K562 (cell line): ENCODE results near the gene SLC39A9. TPM values are rescaled to one million over a fixed set of nuclear protein-coding genes. Genes with fewer than 3 reads are reported as not detected.

Source experiments
- ATAC-seq: fragments of 200-7000 bp; cut with Tn5 transposase; 3 replicates; pipeline ENCODE4 v1.9.1; 2020; ENCODE audit warnings: moderate library complexity
- BruUV-seq: library from RNA; stranded (reverse); fragments of 400-500 nt; replicated peaks from 2 replicates; lab custom pipeline; 2021; lab: Mats Ljungman, UMichigan
- CTCF ChIA-PET: fragments of 300-600 bp; formaldehyde crosslinking; extraction: SDS; loops from one replicate; lab custom pipeline; 2021; ENCODE audit warnings: low intra/inter-chr PET ratio; lab: Yijun Ruan, JAX
- POLR2A ChIA-PET: fragments of 300-600, 350-650 bp; sonication (Branson Sonifier 250); formaldehyde crosslinking; extraction: SDS; loops from one replicate; lab custom pipeline; 2021; ENCODE audit warnings: antibody characterized with exemption, inconsistent platforms; lab: Yijun Ruan, JAX
- DNase-seq, 4 experiments: peaks; one replicate each; pipeline versions ENCODE4 v3.0.0 to v3.0.0-alpha.2; 2011 to 2018; ENCODE audit warnings: low spot score in 3 of 4, mixed read lengths in 3 of 4; ENCODE audit errors: extremely low read depth in 1 of 4
- FAIRE-seq: peaks from 2 replicates; lab custom pipeline; 2011; peaks lifted over from hg19 to GRCh38; lab: Jason Lieb, UNC
- H2AFZ ChIP-seq: 2 replicates; pipeline ENCODE4 v1.6.0; 2011; ENCODE audit warnings: low read depth, low read length, control low read depth, inconsistent platforms
- H3K27ac ChIP-seq: fragments of 200-600 bp; 3 replicates; pipeline ENCODE4 v1.8.0; 2011; ENCODE audit warnings: low read depth, mild to moderate bottlenecking, control low read depth, inconsistent platforms, low read length, moderate library complexity, mixed read lengths; ENCODE audit errors: extremely low read depth
- H3K27me3 ChIP-seq, 2 experiments: fragments of 300-600 bp in 1 of 2; 2 replicates in 1 of 2; 3 replicates in 1 of 2; pipeline versions ENCODE4 v1.6.0 to v1.8.0; 2011; ENCODE audit warnings: inconsistent platforms in 2 of 2, low read length in 2 of 2, mild to moderate bottlenecking in 1 of 2, mixed read lengths in 1 of 2, moderate library complexity in 1 of 2; ENCODE audit not compliant: control insufficient read depth in 2 of 2, insufficient read depth in 2 of 2
- H3K36me3 ChIP-seq: fragments of 300-600 bp; 3 replicates; pipeline ENCODE4 v1.8.0; 2011; ENCODE audit warnings: mild to moderate bottlenecking, low read length, inconsistent platforms; ENCODE audit not compliant: control insufficient read depth, insufficient read depth
- H3K4me1 ChIP-seq, 2 experiments: fragments of 200-600 bp in 1 of 2; replicated peaks in 1 of 2; 2 replicates in 1 of 2; 3 replicates in 1 of 2; pipeline versions ENCODE4 v1.5.1 to v1.8.0; 2011; ENCODE audit warnings: inconsistent platforms in 2 of 2, low read length in 2 of 2, mild to moderate bottlenecking in 1 of 2, mixed read lengths in 1 of 2, moderate library complexity in 1 of 2; ENCODE audit not compliant: control insufficient read depth in 2 of 2, insufficient read depth in 2 of 2
- H3K4me2 ChIP-seq: 2 replicates; pipeline ENCODE4 v1.6.1; 2011; ENCODE audit warnings: low read length, control low read depth, inconsistent platforms, mixed read lengths; ENCODE audit not compliant: insufficient read depth
- H3K4me3 ChIP-seq: fragments of 200-600 bp; sonication (generic), shearing (Covaris generic); 2 replicates; pipeline ENCODE4 v1.5.1; 2016; ENCODE audit warnings: control low read depth, inconsistent platforms
- H3K79me2 ChIP-seq: fragments of 200-600 bp; 3 replicates; pipeline ENCODE4 v1.8.0; 2011; ENCODE audit warnings: low read length, inconsistent platforms; ENCODE audit not compliant: control insufficient read depth, insufficient read depth
- H3K9ac ChIP-seq, 2 experiments: 2 replicates each; pipeline versions ENCODE4 v1.6.0 to v1.6.1; 2011; ENCODE audit warnings: low read depth in 2 of 2, low read length in 2 of 2, control low read depth in 1 of 2, inconsistent platforms in 1 of 2, mild to moderate bottlenecking in 1 of 2, mixed read lengths in 1 of 2; ENCODE audit not compliant: insufficient read depth in 1 of 2
- H3K9me1 ChIP-seq: one replicate; pipeline ENCODE4 v1.6.0; 2011; ENCODE audit warnings: inconsistent platforms, mild to moderate bottlenecking, low read length, moderate library complexity; ENCODE audit not compliant: control insufficient read depth, insufficient read depth
- H3K9me3 ChIP-seq: replicated peaks from 2 replicates; pipeline ENCODE4 v1.5.1; 2011; ENCODE audit warnings: low read depth, low read length, inconsistent platforms; ENCODE audit not compliant: control insufficient read depth, insufficient read depth
- H4K20me1 ChIP-seq: replicated peaks from 2 replicates; pipeline ENCODE4 v1.6.1; 2011; ENCODE audit warnings: low read length, inconsistent platforms, mixed read lengths; ENCODE audit not compliant: control insufficient read depth, insufficient read depth
- CEBPZ ChIP-seq: fragments of 150-350 bp; IDR thresholded peaks from 2 replicates; pipeline ENCODE4 v1.6.1; 2014; ENCODE audit warnings: low read depth, mild to moderate bottlenecking, low read length, borderline replicate concordance
- CTBP1 ChIP-seq: fragments of 450-650 bp; IDR thresholded peaks from 2 replicates; pipeline ENCODE4 v1.6.1; 2016; ENCODE audit warnings: borderline replicate concordance
- ELF4 ChIP-seq: fragments of 450-650 bp; formaldehyde crosslinking; IDR thresholded peaks from 2 replicates; pipeline ENCODE4 v1.4.0; 2022; ENCODE audit warnings: missing genetic modification characterization
- ILK ChIP-seq: fragments of 450-650 bp; IDR thresholded peaks from 2 replicates; pipeline ENCODE4 v1.6.1; 2016; ENCODE audit warnings: missing genetic modification characterization, low read depth, mild to moderate bottlenecking, missing compliant biosample characterization, moderate library complexity, borderline replicate concordance
- MAZ ChIP-seq, 2 experiments: fragments of 450-650 bp in 1 of 2; sonication (generic) in 1 of 2; formaldehyde crosslinking; IDR thresholded peaks in 1 of 2; conservative IDR thresholded peaks in 1 of 2; 2 replicates each; pipeline versions ENCODE4 v1.4.0 to v1.5.0; 2020; ENCODE audit warnings: mild to moderate bottlenecking in 1 of 2, missing genetic modification reagents in 1 of 2
- PPARD ChIP-seq: fragments of 250-450 bp; sonication (Bioruptor Pico); IDR thresholded peaks from 2 replicates; pipeline ENCODE4 v1.8.0; 2022; ENCODE audit warnings: inconsistent platforms, mild to moderate bottlenecking, moderate library complexity
- PYGO2 ChIP-seq: fragments of 450-650 bp; IDR thresholded peaks from 2 replicates; pipeline ENCODE4 v1.6.1; 2016; ENCODE audit warnings: mild to moderate bottlenecking, missing genetic modification characterization, moderate library complexity, missing compliant biosample characterization
- RAD51 ChIP-seq: fragments of 450-650 bp; IDR thresholded peaks from 2 replicates; pipeline ENCODE4 v1.7.1; 2016; ENCODE audit warnings: low read depth, mild to moderate bottlenecking, borderline replicate concordance
- RBM39 ChIP-seq: fragments of 200-400 bp; formaldehyde crosslinking; optimal IDR thresholded peaks from 2 replicates; pipeline ENCODE3; 2018; ENCODE audit warnings: low read depth, low read length
- SREBF1 ChIP-seq: fragments of 150-350 bp; IDR thresholded peaks from 2 replicates; pipeline ENCODE4 v1.6.1; 2014; ENCODE audit warnings: antibody characterized with exemption, low read depth, low read length, borderline replicate concordance
- TCF7L2 ChIP-seq: fragments of 150-350 bp; IDR thresholded peaks from 2 replicates; pipeline ENCODE4 v1.6.1; 2016; ENCODE audit warnings: low read depth, mild to moderate bottlenecking, low read length, moderate library complexity
- ZNF143 ChIP-seq: sonication (generic); formaldehyde crosslinking; IDR thresholded peaks from 2 replicates; pipeline ENCODE4 v1.9.0; 2022; ENCODE audit warnings: mild to moderate bottlenecking, missing genetic modification reagents
- ZNF263 ChIP-seq: sonication (generic); formaldehyde crosslinking; IDR thresholded peaks from 2 replicates; pipeline ENCODE4 v1.8.0; 2022; ENCODE audit warnings: mild to moderate bottlenecking, missing genetic modification reagents, borderline replicate concordance
- ZNF3 ChIP-seq: fragments of 250-450 bp; sonication (Bioruptor Pico); IDR thresholded peaks from 2 replicates; pipeline ENCODE4 v1.5.0; 2021; ENCODE audit warnings: mild to moderate bottlenecking, moderate library complexity
- ZNF551 ChIP-seq: fragments of 250-450 bp; sonication (Bioruptor Pico); IDR thresholded peaks from 2 replicates; pipeline ENCODE4 v1.5.0; 2021; ENCODE audit warnings: mild to moderate bottlenecking, moderate library complexity
- ZNF592 ChIP-seq: fragments of 450-650 bp; IDR thresholded peaks from 2 replicates; pipeline ENCODE4 v1.6.1; 2017; ENCODE audit warnings: antibody characterized with exemption, mild to moderate bottlenecking
- ZNF778 ChIP-seq: fragments of 450-650 bp; formaldehyde crosslinking; IDR thresholded peaks from 2 replicates; pipeline ENCODE4 v1.4.0; 2020; ENCODE audit warnings: mild to moderate bottlenecking, moderate library complexity
- WGBS: fragments of 100-300 bp; shearing (Covaris generic); methylation state at CpG from one replicate; pipeline ENCODE4 v1.1.6; 2016; ENCODE audit warnings: low coverage, mixed read lengths; ENCODE audit not compliant: insufficient coverage; ENCODE audit errors: missing lambda C conversion rate; 5-methylcytosine and 5-hydroxymethylcytosine counted together
- in situ Hi-C: fragments of 300-500 bp; cut with MboI; formaldehyde crosslinking; loops from 4 replicates; pipeline ENCODE4 v1.15.0; 2018; ENCODE audit warnings: inconsistent platforms, mixed read lengths
- intact Hi-C: fragments of 100-400 bp; cut with micrococcal nuclease; formaldehyde crosslinking; loops from 2 replicates; pipeline ENCODE4 v1.14.2; 2022
- polyA plus RNA-seq, 8 experiments: library from polyadenylated mRNA; depleted of rRNA in 4 of 8; stranded (reverse) in 5 of 8; unstranded in 3 of 8; fragments of >200 nt; fragmentation: Nextera tagmentation in 2 of 8; fragmentation: Illumina TruSeq in 1 of 8; extraction: Ambion mirVana in 2 of 8; extraction: Trizol in 1 of 8; gene quantifications; 2 replicates each; pipeline versions ENCODE4 v1.2.1 to v1.2.3, GENCODE V29; 2011 to 2014; ENCODE audit warnings: inconsistent platforms in 1 of 8, missing spikeins in 1 of 8
- total RNA-seq, 7 experiments: library from RNA; depleted of rRNA in 6 of 7; stranded (reverse); fragments of >200 nt in 6 of 7; fragmentation: Illumina TruSeq in 2 of 7; extraction: Trizol in 2 of 7; gene quantifications; 2 replicates each; pipeline versions ENCODE4 v1.2.1 to v1.2.3, GENCODE V29; 2011 to 2021; ENCODE audit warnings: low replicate concordance in 1 of 7

SLC39A9 gene
- total and polyA plus RNA-seq, 9 of the 15 experiments (the other 6 are each of a cell fraction or from before 2014, with no cell fraction given) = 18.4 to 66.0 (median 32.5) TPM

GRCh38 chr14:69499436-69499835 is 100.9 kb downstream of the SLC39A9 start:
- BruUV-seq = no TSS peak
- Histone ChIP-seq H3K79me2 (no peaks in the 10 kb centered on the region), H3K9me3 (no peaks in the 10 kb centered on the region), H2AFZ (no peak overlapping the region), H3K9me1 (no peaks in the 10 kb centered on the region), H3K9ac (no peak overlapping the region), H3K4me1 (no peaks in the 10 kb centered on the region), H3K4me3 (no peak overlapping the region), H4K20me1 (no peaks in the 10 kb centered on the region; the same call in 1 of the 2 replicates), H3K36me3 (no peaks in the 10 kb centered on the region), H3K27ac (no peak overlapping the region), H3K27me3 (peaks cover 0 to 22% of the 10 kb centered on the region in 2 experiments; a peak in 3 of 5 replicates), H3K4me2 (no peak overlapping the region)
- no peak for FAIRE-seq
- ChIA-PET CTCF (no interaction called here), POLR2A (interaction anchor here (0.6 kb wide), 1 partner anchor 11 kb away, joined by 3 read pairs; no protein-coding TSS in a partner anchor)
- intact Hi-C loops (no loop called here), in situ Hi-C loops (no loop called here)
- no peak for DNase-seq
- 2% methylated on average over 5 of the region's 5 CpGs for WGBS
- ATAC-seq = no peak
- TF ChIP-seq ZNF778 (CRISPR knock-in tag) (no peak), PYGO2 (tag) (no peak), TCF7L2 (no peak), ZNF592 (no peak), RBM39 (no peak), ILK (tag) (no peak), MAZ (CRISPR knock-in tag; conservative IDR thresholded peaks at IDR 0.05 in 1 of 2, IDR thresholded peaks at IDR 0.05 in 1 of 2) (no peak), CEBPZ (no peak), ELF4 (no peak), ZNF263 (CRISPR knock-in tag) (no peak), RAD51 (no peak), ZNF143 (CRISPR knock-in tag) (no peak), PPARD (no peak), CTBP1 (no peak), SREBF1 (no peak), ZNF3 (CRISPR knock-in tag) (no peak), ZNF551 (CRISPR knock-in tag) (no peak)
- TF ChIP-seq, all 486 proteins: peak for 0
